GM12865 (cell line): ENCODE data around the gene WFDC10A.
"Not testable (repeated sequence)": the region's sequence is repeated elsewhere in the genome, so short reads cannot be mapped to it uniquely, and the experiment has no call there.

Source experiments
- DNase-seq: peaks from one replicate; pipeline ENCODE4 v3.0.0; 2010; ENCODE audit warnings: low read depth
- H3K4me3 ChIP-seq: 2 replicates; pipeline ENCODE4 v1.5.1; 2011; ENCODE audit warnings: mild to moderate bottlenecking, low read depth, low read length, control low read depth
- TF ChIP-seq, protein P1 (sequence below): IDR thresholded peaks from 2 replicates; pipeline ENCODE4 v1.5.1; 2011; ENCODE audit warnings: low read length, control low read depth, low read depth, inconsistent platforms; ENCODE audit not compliant: insufficient read depth; ENCODE audit errors: missing control alignments

Gene WFDC10A

DNA sequence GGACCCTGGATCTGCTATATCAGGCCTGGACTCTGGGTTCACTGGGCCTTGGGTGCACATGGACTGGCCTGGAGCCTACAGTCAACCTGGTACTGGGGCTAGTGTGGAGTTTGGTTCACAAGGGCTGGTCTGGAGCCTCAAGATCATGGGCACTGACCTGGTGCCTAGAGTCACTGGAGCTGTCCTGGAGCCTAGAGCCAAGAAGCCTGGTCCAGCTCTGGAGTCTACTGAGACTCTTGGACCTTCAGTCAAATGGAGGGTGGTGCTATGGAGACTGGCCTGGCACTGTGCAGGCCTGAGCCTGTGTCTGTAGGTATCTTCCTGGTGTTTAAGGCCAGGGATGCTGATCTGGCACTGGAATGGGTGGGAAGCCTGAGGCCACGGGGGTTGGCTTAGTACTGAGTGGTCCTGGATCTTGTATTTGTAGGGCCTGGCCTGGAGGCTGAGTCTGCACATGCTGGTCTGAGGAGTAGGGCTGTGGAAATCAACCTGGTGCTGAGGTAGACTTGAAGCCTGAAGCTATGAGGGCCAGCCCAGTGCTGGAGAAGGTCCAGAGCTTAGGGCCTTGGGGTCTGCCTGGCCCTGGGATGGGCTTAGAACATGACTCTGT, 18.0 kb downstream of the WFDC10A start:
- H3K4me3 ChIP-seq: no peak overlapping the region
- TF ChIP-seq, protein P1, sequence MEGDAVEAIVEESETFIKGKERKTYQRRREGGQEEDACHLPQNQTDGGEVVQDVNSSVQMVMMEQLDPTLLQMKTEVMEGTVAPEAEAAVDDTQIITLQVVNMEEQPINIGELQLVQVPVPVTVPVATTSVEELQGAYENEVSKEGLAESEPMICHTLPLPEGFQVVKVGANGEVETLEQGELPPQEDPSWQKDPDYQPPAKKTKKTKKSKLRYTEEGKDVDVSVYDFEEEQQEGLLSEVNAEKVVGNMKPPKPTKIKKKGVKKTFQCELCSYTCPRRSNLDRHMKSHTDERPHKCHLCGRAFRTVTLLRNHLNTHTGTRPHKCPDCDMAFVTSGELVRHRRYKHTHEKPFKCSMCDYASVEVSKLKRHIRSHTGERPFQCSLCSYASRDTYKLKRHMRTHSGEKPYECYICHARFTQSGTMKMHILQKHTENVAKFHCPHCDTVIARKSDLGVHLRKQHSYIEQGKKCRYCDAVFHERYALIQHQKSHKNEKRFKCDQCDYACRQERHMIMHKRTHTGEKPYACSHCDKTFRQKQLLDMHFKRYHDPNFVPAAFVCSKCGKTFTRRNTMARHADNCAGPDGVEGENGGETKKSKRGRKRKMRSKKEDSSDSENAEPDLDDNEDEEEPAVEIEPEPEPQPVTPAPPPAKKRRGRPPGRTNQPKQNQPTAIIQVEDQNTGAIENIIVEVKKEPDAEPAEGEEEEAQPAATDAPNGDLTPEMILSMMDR: no peak
- no peak for DNase-seq

DNA sequence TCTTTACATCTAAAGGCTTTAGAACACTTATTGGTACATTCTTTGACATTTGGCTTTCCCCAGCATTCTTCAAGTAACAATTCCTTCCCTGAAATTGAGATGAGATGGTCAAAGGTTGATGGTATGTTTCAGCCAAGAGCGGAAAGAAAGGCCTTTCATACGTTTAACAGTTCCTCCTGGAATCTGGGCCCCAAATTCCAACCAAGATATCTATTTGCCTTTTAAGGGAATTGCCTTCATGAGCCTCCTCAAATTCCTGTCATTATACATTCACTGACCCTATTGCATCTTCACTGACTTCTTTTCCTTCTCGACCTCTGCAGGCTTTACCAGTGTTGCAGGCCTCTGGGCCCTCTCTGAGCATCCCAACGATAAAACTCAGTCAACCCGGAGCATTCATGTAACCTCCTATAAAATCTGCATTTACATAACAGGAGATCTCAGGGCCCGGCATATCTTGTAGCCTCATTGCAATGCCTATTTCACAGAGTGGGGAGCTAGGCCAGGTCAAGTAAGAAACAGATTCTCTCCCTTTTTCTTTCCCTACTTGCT, 19.8 kb downstream of the WFDC10A start:
- no peak overlapping the region for H3K4me3 ChIP-seq
- TF ChIP-seq, protein P1: no peak
- no peak for DNase-seq

DNA sequence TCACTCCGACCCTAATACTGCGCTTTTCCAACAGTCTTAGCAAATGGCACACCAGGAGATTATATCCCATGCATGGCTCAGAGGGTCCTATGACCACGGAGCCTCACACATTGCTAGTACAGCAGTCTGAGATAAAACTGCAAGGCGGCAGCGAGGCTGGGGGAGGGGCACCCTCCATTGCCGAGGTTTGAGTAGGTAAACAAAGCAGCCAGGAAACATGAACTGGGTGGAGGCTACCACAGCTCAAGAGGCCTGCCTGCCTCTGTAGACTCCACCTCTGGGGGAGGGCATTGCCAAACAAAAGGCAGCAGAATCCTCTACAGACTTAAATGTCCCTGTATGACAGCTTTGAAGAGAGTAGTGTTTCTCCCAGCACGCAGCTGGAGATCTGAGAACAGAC, 22.2 kb downstream of the WFDC10A start:
- DNase-seq: peak; percentile 3
- not testable (repeated sequence) for H3K4me3 ChIP-seq

DNA sequence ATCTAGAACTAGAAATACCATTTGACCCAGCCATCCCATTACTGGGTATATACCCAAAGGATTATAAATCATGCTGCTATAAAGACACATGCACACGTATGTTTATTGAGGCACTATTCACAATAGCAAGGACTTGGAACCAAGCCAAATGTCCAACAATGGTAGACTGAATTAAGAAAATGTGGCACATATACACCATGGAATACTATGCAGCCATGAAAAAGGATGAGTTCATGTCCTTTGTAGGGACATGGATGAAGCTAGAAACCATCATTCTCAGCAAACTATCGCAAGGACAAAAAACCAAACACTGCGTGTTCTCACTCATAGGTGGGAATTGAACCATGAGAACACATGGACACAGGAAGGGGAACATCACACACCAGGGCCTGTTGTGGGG, 27.5 kb downstream of the WFDC10A start:
- not testable (repeated sequence) for DNase-seq, H3K4me3 ChIP-seq

DNA sequence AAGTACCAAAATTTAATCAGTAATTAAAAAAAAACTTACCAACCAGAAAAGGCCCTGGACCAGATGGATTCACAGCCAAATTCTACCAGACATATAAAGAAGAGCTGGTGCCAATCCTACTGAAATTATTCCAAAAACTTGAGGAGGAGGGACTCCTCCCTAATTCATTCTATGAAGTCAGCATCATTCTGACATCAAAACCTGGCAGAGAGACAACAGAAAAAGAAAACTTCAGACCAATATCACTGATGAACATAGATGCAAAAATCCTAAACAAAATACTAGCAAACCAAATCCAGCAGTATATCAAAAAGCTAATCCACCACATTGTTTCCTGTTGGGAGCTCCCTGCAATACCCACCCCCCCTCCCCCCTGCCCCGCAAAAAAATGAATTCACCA, 40.6 kb downstream of the WFDC10A start, which contains the start of gene WFDC11:
WFDC11 (minus strand) TSS at position 101 of the 400 bp plus-strand sequence. CDS start 19,639 bp downstream, outside the sequence.
- H3K4me3 ChIP-seq: no peak within 1 kb of the TSS
- no peak for DNase-seq
- TF ChIP-seq, protein P1: no peak

DNA sequence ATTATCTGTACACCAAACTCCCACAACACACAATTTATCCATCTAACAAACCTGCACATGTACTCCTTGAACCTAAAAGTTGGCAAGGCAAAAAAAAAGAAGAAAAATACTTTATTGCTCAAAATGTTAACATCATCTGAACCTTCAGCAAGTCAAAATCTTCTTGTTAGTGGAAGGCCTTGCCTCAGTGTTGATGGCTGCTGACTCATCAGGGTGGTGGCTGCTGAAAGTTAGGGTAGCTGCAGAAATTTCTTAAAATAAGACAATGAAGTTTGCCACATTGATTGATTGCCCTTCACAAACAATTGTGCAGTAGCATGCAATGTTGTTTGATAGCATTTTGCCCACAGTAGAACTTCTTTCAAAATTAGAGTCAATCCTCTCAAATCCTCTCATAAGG, 43.2 kb downstream of the WFDC10A start:
- TF ChIP-seq, protein P1: no peak
- no peak for DNase-seq

DNA sequence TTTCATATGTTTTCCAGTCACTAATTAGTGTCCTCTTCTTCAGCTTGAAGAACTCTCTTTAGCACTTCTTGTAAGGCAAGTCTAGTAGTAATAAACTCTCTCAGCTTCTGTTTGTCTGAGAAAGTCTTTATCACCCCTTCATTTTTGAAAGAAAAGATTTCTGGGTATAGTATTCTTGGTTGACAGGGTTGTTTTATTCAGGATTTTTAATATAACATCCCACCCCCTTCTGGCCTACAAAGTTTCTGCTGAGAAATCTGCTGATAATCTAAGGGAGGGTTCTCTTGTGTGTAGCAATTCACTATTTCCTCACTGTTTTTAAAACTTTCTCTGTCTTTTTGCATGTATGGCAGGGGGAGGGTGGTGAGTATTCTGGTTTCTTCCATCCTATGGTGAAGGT, 50.1 kb downstream of the WFDC10A start:
- no peak for DNase-seq
- TF ChIP-seq, protein P1: no peak

More for the DNA sequence above, 43.2 kb downstream of the WFDC10A start:
- no peak overlapping the region for H3K4me3 ChIP-seq

More for the DNA sequence above, 50.1 kb downstream of the WFDC10A start:
- no peak overlapping the region for H3K4me3 ChIP-seq
